ENCODE data around the gene BCL7A. TPM values are rescaled to one million over a fixed set of nuclear protein-coding genes. Genes with fewer than 3 reads are reported as not detected.

The BCL7A gene
- total and polyA plus RNA-seq, 8 donors: 1.5 to 11.6 (median 2.8) TPM

DNA sequence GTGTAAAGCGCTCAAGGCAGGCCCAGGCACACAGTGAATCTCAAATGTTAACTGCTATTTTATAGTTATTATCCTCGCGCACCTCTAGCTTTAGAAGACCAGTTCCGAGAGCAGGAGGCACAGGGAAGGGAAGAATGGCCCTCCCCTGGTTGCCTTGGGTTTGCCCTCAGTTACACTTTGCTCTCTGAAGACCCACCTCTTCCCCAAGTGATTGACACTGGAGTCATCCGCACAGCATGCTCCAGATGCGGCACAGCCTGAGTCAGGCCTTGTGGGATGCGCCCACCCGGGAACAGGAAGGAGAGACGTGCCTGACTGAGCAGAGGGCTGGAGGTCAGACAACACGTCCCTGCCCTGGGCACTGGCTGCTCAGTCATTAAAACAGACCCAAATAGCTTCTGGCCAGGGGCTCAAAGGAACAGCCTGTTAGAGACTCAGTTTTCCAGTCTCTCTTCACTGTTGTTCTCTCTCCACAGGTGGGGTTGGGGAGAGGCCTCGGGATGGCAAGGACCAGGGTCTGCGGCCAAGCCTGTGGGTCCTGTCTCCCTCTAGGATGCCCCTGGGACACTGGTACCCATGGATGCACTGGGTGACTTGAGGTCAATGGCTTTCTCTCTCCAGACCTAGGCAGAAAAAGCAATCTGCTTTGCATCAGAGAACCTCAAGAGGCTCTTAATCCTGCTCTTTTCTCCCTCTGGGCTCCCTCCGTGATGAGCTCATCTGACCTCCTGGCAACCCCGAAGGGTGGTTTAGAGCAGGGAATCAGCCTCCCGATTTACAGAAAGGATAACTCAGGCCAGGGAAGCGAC lies 43.3 kb downstream of the BCL7A start:
- intact Hi-C loops (cut with DNase I; ENCODE audit: low total_unique reads): no loop called here
- 76 to 88% (median 80%) methylated on average over 14 to 16 of the region's 16 CpGs for WGBS, 5 donors

DNA sequence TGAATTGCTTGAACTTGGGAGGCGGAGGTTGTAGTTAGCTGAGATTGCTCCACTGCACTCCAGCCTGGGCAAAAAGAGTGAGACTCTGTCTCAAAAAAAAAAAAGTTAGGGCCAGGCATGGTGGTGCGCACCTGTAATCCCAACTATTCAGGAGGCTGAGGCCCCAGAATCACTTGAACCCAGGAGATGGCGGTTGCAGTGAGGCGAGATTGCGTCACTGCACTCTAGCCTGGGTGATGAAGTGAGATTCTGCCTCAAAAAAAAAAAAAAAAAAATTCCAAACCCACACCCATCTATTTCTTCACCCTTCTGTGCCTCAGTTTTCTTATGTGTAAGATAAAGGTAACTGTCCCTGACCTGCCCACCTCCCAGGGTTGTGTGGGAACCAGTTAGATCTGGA lies 45.9 kb downstream of the BCL7A start:
- Histone ChIP-seq H3K4me3 (no peak overlapping the region), H3K9me3 (no peaks in the 10 kb centered on the region), H3K4me1 (peaks cover 47 to 79% (median 59%) of the 10 kb centered on the region in 4 donors), H3K27ac (peak overlapping the region in 3 of 5 donors; percentile 30 to 77 (median 70)), H3K27me3 (no peaks in the 10 kb centered on the region), H3K36me3 (no peaks in the 10 kb centered on the region)
- intact Hi-C loops (cut with DNase I; ENCODE audit: low total_unique reads): no loop called here
- TF ChIP-seq POLR2A (IDR thresholded peaks at IDR 0.05) (no peak), EP300 (IDR thresholded peaks at IDR 0.05) (no peak)
- TF ChIP-seq, protein P1, sequence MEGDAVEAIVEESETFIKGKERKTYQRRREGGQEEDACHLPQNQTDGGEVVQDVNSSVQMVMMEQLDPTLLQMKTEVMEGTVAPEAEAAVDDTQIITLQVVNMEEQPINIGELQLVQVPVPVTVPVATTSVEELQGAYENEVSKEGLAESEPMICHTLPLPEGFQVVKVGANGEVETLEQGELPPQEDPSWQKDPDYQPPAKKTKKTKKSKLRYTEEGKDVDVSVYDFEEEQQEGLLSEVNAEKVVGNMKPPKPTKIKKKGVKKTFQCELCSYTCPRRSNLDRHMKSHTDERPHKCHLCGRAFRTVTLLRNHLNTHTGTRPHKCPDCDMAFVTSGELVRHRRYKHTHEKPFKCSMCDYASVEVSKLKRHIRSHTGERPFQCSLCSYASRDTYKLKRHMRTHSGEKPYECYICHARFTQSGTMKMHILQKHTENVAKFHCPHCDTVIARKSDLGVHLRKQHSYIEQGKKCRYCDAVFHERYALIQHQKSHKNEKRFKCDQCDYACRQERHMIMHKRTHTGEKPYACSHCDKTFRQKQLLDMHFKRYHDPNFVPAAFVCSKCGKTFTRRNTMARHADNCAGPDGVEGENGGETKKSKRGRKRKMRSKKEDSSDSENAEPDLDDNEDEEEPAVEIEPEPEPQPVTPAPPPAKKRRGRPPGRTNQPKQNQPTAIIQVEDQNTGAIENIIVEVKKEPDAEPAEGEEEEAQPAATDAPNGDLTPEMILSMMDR (IDR thresholded peaks at IDR 0.05): no peak
- WGBS, 5 donors: 93 to 100% (median 96%) methylated on average over 5 of the region's 5 CpGs
- no peak for DNase-seq

More for the DNA sequence above, 43.3 kb downstream of the BCL7A start:
- H3K27me3 ChIP-seq: no peaks in the 10 kb centered on the region
- peaks cover 0 to 7% (median 2%) of the 10 kb centered on the region in 4 donors for H3K36me3 ChIP-seq
- H3K4me1 ChIP-seq: peaks cover 48 to 89% (median 66%) of the 10 kb centered on the region in 4 donors
- TF ChIP-seq POLR2AphosphoS5 (IDR thresholded peaks at IDR 0.05): peak in 2 of 3 donors; percentile 3 to 72
- TF ChIP-seq, protein P1 (IDR thresholded peaks at IDR 0.05): no peak
- no peak for TF ChIP-seq POLR2A (IDR thresholded peaks at IDR 0.05)
- peak in 1 of 2 donors; percentile 65 for DNase-seq
- no peak overlapping the region for H3K4me3 ChIP-seq
- no peaks in the 10 kb centered on the region for H3K9me3 ChIP-seq
- H3K27ac ChIP-seq: peak overlapping the region; percentile 44 to 89 (median 86)

DNA sequence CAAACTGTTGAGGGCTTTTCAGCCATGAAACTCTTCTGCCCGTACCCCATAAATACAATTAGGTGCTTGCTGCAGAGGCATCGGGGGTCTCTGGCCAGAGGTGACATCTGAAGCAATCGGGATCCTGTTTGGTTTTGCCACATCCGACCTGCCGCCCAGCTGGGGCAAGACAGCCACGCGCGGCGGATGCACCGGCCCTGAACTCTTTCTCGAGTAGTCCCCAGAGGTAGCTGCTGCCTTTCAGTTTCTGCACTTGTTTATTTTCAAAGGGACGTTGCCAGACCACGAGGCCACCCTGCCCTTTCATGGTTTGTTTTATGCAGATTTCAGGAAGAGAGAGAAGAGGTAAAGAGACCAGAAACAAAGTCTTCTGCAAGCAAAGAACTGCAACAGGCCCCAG lies 46.3 kb downstream of the BCL7A start:
- Histone ChIP-seq H3K27me3 (no peaks in the 10 kb centered on the region), H3K4me3 (no peak overlapping the region), H3K36me3 (no peaks in the 10 kb centered on the region), H3K4me1 (peaks cover 43 to 79% (median 59%) of the 10 kb centered on the region in 4 donors), H3K27ac (peak overlapping the region in 3 of 5 donors; percentile 30 to 77 (median 70)), H3K9me3 (no peaks in the 10 kb centered on the region)
- DNase-seq: peak; percentile 58 to 74
- intact Hi-C loops (cut with DNase I; ENCODE audit: low total_unique reads): no loop called here
- no peak for TF ChIP-seq EP300 (IDR thresholded peaks at IDR 0.05)
- TF ChIP-seq POLR2A (IDR thresholded peaks at IDR 0.05): no peak
- TF ChIP-seq, protein P1 (IDR thresholded peaks at IDR 0.05): no peak
- peak in 2 of 3 donors; percentile 8 to 21 for TF ChIP-seq POLR2AphosphoS5 (IDR thresholded peaks at IDR 0.05)
- 10 to 26% (median 15%) methylated on average over 13 of the region's 13 CpGs for WGBS, 5 donors

DNA sequence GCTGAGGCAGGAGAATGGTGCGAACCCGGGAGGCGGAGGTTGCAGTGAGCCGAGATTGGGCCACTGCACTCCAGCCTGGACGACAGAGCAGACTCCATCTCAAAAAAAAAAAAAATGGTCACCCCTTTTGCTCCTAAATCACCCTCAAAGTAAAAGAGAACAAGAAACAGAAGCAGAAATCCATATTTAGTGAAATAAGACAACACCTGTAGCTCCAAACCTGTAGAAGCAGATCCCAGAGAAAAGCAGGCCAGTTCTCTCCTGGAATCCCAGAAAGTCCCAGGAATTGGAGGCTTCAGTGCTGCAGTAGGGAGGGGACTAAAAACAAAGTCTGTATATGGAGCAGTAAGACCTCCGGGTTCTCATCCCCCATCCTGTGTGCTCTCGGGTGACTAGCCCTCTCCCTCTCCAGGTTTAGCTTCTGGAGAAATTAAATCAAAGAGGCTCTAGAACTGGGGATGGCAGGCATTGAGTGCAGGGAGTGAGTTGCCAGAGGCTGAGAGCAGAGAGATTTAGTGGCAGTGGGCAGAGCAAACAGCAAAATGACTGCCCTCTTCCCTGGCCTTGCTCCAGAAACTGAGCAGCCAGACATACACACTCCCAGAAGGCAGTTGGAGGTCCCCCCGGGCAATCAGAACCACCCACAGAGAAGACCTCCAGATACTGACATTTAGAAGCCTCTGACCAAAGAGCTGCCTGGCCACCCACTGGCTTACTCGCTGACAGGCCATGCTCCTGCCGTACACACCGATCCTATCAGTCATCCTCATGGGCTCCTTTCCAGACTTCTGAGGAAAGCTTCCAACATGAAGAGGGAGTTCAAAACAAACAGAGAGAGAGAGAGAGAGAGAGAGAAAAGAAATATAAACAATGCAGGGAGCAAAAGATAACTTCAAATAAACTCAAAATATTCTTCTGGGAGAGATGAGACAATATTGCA lies 50.6 kb downstream of the BCL7A start:
- peaks cover 16 to 45% (median 35%) of the 10 kb centered on the region in 4 donors for H3K4me1 ChIP-seq

More for the DNA sequence above, 50.6 kb downstream of the BCL7A start:
- no peaks in the 10 kb centered on the region for H3K36me3 ChIP-seq
- peak; percentile 38 to 75 for DNase-seq
- no peaks in the 10 kb centered on the region for H3K27me3 ChIP-seq
- peak in 1 of 3 donors; percentile 81 for TF ChIP-seq POLR2AphosphoS5 (IDR thresholded peaks at IDR 0.05)
- TF ChIP-seq POLR2A (IDR thresholded peaks at IDR 0.05): no peak
- TF ChIP-seq, protein P1 (IDR thresholded peaks at IDR 0.05): peak in 1 of 7 experiments; percentile 19
- intact Hi-C loops (cut with DNase I; ENCODE audit: low total_unique reads): no loop called here
- 54 to 61% (median 56%) methylated on average over 11 of the region's 11 CpGs for WGBS, 5 donors
- H3K9me3 ChIP-seq: no peaks in the 10 kb centered on the region
- peak overlapping the region in 4 of 5 donors; percentile 60 to 76 (median 73) for H3K27ac ChIP-seq
- no peak overlapping the region for H3K4me3 ChIP-seq

Measured in stomach (tissue), 9 donors.